OCI-LY7 (cell line): Measurements from ENCODE around the gene BSG. TPM values are rescaled to one million over a fixed set of nuclear protein-coding genes. Genes with fewer than 3 reads are reported as not detected.

ENCODE experiments used
- BruUV-seq: library from RNA; stranded (reverse); fragments of 400-500 nt; replicated peaks from 2 replicates; lab custom pipeline; 2021; lab: Mats Ljungman, UMichigan
- CTCF ChIA-PET: fragments of 300-600 bp; sonication (Branson Sonifier 250); formaldehyde crosslinking; loops from one replicate; lab custom pipeline; 2022; ENCODE audit warnings: antibody characterized with exemption; ENCODE audit not compliant: unreplicated experiment; lab: Charles Lee
- POLR2A ChIA-PET: fragments of 300-600 bp; sonication (Branson Sonifier 250); formaldehyde crosslinking; loops from one replicate; lab custom pipeline; 2022; ENCODE audit warnings: antibody characterized with exemption; lab: Charles Lee
- DNase-seq: peaks from one replicate; pipeline ENCODE4 v3.0.0-alpha.2; 2015; ENCODE audit warnings: low spot score
- H2AFZ ChIP-seq: fragments of 200-600 bp; sonication (generic), shearing (Covaris generic); 2 replicates; pipeline ENCODE4 v1.6.1; 2014; ENCODE audit warnings: mild to moderate bottlenecking, antibody characterized with exemption, low read length, moderate library complexity
- H3K27ac ChIP-seq: fragments of 200-600 bp; sonication (generic); 2 replicates; pipeline ENCODE4 v1.5.1; 2014; ENCODE audit warnings: mixed run types, low read depth, mild to moderate bottlenecking, moderate library complexity, low read length, inconsistent platforms; ENCODE audit not compliant: poor library complexity, severe bottlenecking
- H3K36me3 ChIP-seq: fragments of 200-600 bp; sonication (generic); 2 replicates; pipeline ENCODE4 v1.6.1; 2014; ENCODE audit warnings: mild to moderate bottlenecking, antibody characterized with exemption, low read length, moderate library complexity, mixed read lengths; ENCODE audit not compliant: insufficient read depth
- H3K4me1 ChIP-seq: fragments of 200-600 bp; sonication (generic); 2 replicates; pipeline ENCODE4 v1.5.1; 2014; ENCODE audit warnings: mild to moderate bottlenecking, low read length; ENCODE audit not compliant: insufficient read depth, poor library complexity, severe bottlenecking
- H3K4me2 ChIP-seq: fragments of 200-600 bp; sonication (generic); 2 replicates; pipeline ENCODE4 v1.6.1; 2014; ENCODE audit warnings: mild to moderate bottlenecking, low read length
- H3K4me3 ChIP-seq: fragments of 200-600 bp; sonication (generic); 2 replicates; pipeline ENCODE4 v1.5.1; 2014; ENCODE audit warnings: mild to moderate bottlenecking, low read depth, low read length; ENCODE audit not compliant: poor library complexity, severe bottlenecking
- H3K79me2 ChIP-seq: fragments of 200-600 bp; sonication (generic); 2 replicates; pipeline ENCODE4 v1.6.1; 2016; ENCODE audit warnings: low read depth, mild to moderate bottlenecking, low read length, moderate library complexity, mixed read lengths; ENCODE audit not compliant: insufficient read depth
- H3K9me2 ChIP-seq: fragments of 200-600 bp; sonication (generic); 2 replicates; pipeline ENCODE4 v1.6.1; 2016; ENCODE audit warnings: mild to moderate bottlenecking, low read length, mixed read lengths; ENCODE audit not compliant: insufficient read depth
- H3K9me3 ChIP-seq: fragments of 200-600 bp; sonication (generic); 2 replicates; pipeline ENCODE4 v1.6.1; 2014; ENCODE audit warnings: mild to moderate bottlenecking, mixed run types, low read length, mixed read lengths
- H4K20me1 ChIP-seq: fragments of 200-600 bp; sonication (generic); 2 replicates; pipeline ENCODE4 v1.6.1; 2014; ENCODE audit warnings: mild to moderate bottlenecking, antibody characterized with exemption, low read length, moderate library complexity, mixed read lengths; ENCODE audit not compliant: insufficient read depth
- CTCF ChIP-seq: fragments of 200-600 bp; sonication (generic); conservative IDR thresholded peaks from 2 replicates; pipeline ENCODE4 v1.5.1; 2014; ENCODE audit warnings: mild to moderate bottlenecking, antibody characterized with exemption, low read length, moderate library complexity, mixed read lengths
- EZH2phosphoT487 ChIP-seq: fragments of 200-600 bp; sonication (generic); IDR thresholded peaks from 2 replicates; pipeline ENCODE4 v1.6.1; 2018; ENCODE audit warnings: low read depth, borderline replicate concordance, mild to moderate bottlenecking, mixed run types, antibody characterized with exemption, low read length, moderate library complexity, mixed read lengths
- intact Hi-C: fragments of 100-400 bp; cut with micrococcal nuclease; formaldehyde crosslinking; loops from one replicate; pipeline ENCODE4 v1.10.0; 2022; ENCODE audit not compliant: unreplicated experiment
- total RNA-seq, 2 experiments: library from RNA; depleted of rRNA in 1 of 2; stranded (reverse); fragments of >200 nt in 1 of 2; shearing (Covaris generic) in 1 of 2; gene quantifications; 2 replicates each; pipeline ENCODE4 v1.2.3, GENCODE V29; 2014 to 2022

Gene BSG
- total RNA-seq, 2 experiments from 2014 or later: 180 to 197 TPM

GRCh38 chr19:535017-535835 lies 37.2 kb upstream of the BSG start:
- H3K79me2 ChIP-seq: peaks cover 7% of the 10 kb centered on the region; the same call in 1 of the 2 replicates
- no peak overlapping the region for H2AFZ ChIP-seq
- no TSS peak for BruUV-seq
- no peak for DNase-seq
- no peaks in the 10 kb centered on the region for H3K9me3 ChIP-seq
- H4K20me1 ChIP-seq: peaks cover 8% of the 10 kb centered on the region
- no peak overlapping the region for H3K4me3 ChIP-seq
- ChIA-PET POLR2A (no interaction called here), CTCF (no interaction called here)
- no peak overlapping the region for H3K27ac ChIP-seq
- H3K36me3 ChIP-seq: peaks cover 16% of the 10 kb centered on the region
- no peaks in the 10 kb centered on the region for H3K9me2 ChIP-seq
- peaks cover 17% of the 10 kb centered on the region for H3K4me1 ChIP-seq
- no peak for TF ChIP-seq EZH2phosphoT487
- no peak for TF ChIP-seq CTCF
- intact Hi-C loops: no loop called here
- H3K4me2 ChIP-seq: no peak overlapping the region

- POLR2A ChIA-PET: no interaction called here
- DNase-seq: no peak
- peaks cover 7% of the 10 kb centered on the region; the same call in 1 of the 2 replicates for H3K79me2 ChIP-seq
- no peaks in the 10 kb centered on the region for H3K9me2 ChIP-seq
- H3K4me3 ChIP-seq: no peak overlapping the region
- no peak overlapping the region for H2AFZ ChIP-seq
- TF ChIP-seq CTCF (no peak), EZH2phosphoT487 (no peak)
- H3K4me1 ChIP-seq: peaks cover 12% of the 10 kb centered on the region
- no peak overlapping the region for H3K27ac ChIP-seq
- no peak overlapping the region for H3K4me2 ChIP-seq
- peaks cover 8% of the 10 kb centered on the region for H4K20me1 ChIP-seq
- intact Hi-C loops: no loop called here
- H3K36me3 ChIP-seq: peaks cover 16% of the 10 kb centered on the region
- CTCF ChIA-PET: no interaction called here
- H3K9me3 ChIP-seq: no peaks in the 10 kb centered on the region
- BruUV-seq: no TSS peak
Measured at GRCh38 chr19:536031-536880, 36.1 kb upstream of the BSG start.
